IMR-90 (cell line): ENCODE measurements around the gene MYOF. TPM values are rescaled to one million over a fixed set of nuclear protein-coding genes. Genes with fewer than 3 reads are reported as not detected.

Experiments used
- ATAC-seq: fragments of 200-7000 bp; cut with Tn5 transposase; 2 replicates; pipeline ENCODE4 v1.9.1; 2020; ENCODE audit warnings: low read depth, mild to moderate bottlenecking, moderate library complexity
- BruUV-seq: library from RNA; stranded (reverse); fragments of 400-500 nt; replicated peaks from 2 replicates; lab custom pipeline; 2021; lab: Mats Ljungman, UMichigan
- CTCF ChIA-PET: fragments of 300-600 bp; formaldehyde crosslinking; extraction: SDS; loops from one replicate; lab custom pipeline; 2021; ENCODE audit warnings: antibody characterized with exemption; lab: Yijun Ruan, JAX
- POLR2A ChIA-PET: fragments of 300-600 bp; sonication (Branson Sonifier 250); formaldehyde crosslinking; loops from one replicate; lab custom pipeline; 2022; ENCODE audit warnings: antibody characterized with exemption; ENCODE audit not compliant: unreplicated experiment; lab: Charles Lee
- DNase-seq: peaks from one replicate; pipeline ENCODE4 v3.0.0; 2013
- H2AFZ ChIP-seq: replicated peaks from 2 replicates; pipeline ENCODE3; 2013; ENCODE audit warnings: low read length, mild to moderate bottlenecking; ENCODE audit not compliant: poor library complexity
- H2AK5ac ChIP-seq: 2 replicates; pipeline ENCODE4 v1.6.1; 2013; ENCODE audit warnings: low read depth, low read length, inconsistent platforms
- H2AK9ac ChIP-seq: replicated peaks from 2 replicates; pipeline ENCODE3; 2013; ENCODE audit warnings: mild to moderate bottlenecking, low read depth, low read length, moderate library complexity; ENCODE audit not compliant: poor library complexity
- H2BK120ac ChIP-seq: 2 replicates; pipeline ENCODE4 v1.6.1; 2013; ENCODE audit warnings: low read depth, low read length, inconsistent platforms
- H2BK15ac ChIP-seq: 3 replicates; pipeline ENCODE4 v1.6.1; 2013; ENCODE audit warnings: low read depth, low read length, inconsistent platforms
- H2BK20ac ChIP-seq: 2 replicates; pipeline ENCODE4 v1.6.1; 2013; ENCODE audit warnings: low read depth, mild to moderate bottlenecking, inconsistent platforms, low read length, moderate library complexity
- H2BK5ac ChIP-seq: 2 replicates; pipeline ENCODE4 v1.6.1; 2013; ENCODE audit warnings: mild to moderate bottlenecking, low read depth, low read length, inconsistent platforms; ENCODE audit not compliant: poor library complexity, severe bottlenecking
- H3K14ac ChIP-seq: replicated peaks from 2 replicates; pipeline ENCODE4 v1.6.1; 2013; ENCODE audit warnings: low read depth, low read length, inconsistent platforms
- H3K18ac ChIP-seq: 2 replicates; pipeline ENCODE4 v1.6.1; 2013; ENCODE audit warnings: low read depth, low read length, control low read depth
- H3K23ac ChIP-seq: 2 replicates; pipeline ENCODE4 v1.6.1; 2013; ENCODE audit warnings: low read depth, low read length, inconsistent platforms
- H3K27ac ChIP-seq: 2 replicates; pipeline ENCODE4 v1.5.1; 2013; ENCODE audit warnings: mild to moderate bottlenecking, control low read depth, low read length; ENCODE audit not compliant: insufficient read depth
- H3K27me3 ChIP-seq: 2 replicates; pipeline ENCODE4 v1.6.1; 2013; ENCODE audit warnings: low read length; ENCODE audit not compliant: control insufficient read depth, insufficient read depth
- H3K36me3 ChIP-seq: 2 replicates; pipeline ENCODE4 v1.6.1; 2013; ENCODE audit warnings: low read length, mixed read lengths; ENCODE audit not compliant: control insufficient read depth, insufficient read depth
- H3K4ac ChIP-seq: 2 replicates; pipeline ENCODE4 v1.6.1; 2013; ENCODE audit warnings: low read depth, low read length, inconsistent platforms
- H3K4me1 ChIP-seq: 2 replicates; pipeline ENCODE4 v1.6.1; 2013; ENCODE audit warnings: low read length, mixed read lengths; ENCODE audit not compliant: control insufficient read depth, insufficient read depth
- H3K4me2 ChIP-seq: 2 replicates; pipeline ENCODE4 v1.6.1; 2013; ENCODE audit warnings: low read depth, mild to moderate bottlenecking, control low read depth, low read length, moderate library complexity
- H3K4me3 ChIP-seq: 2 replicates; pipeline ENCODE4 v1.5.1; 2013; ENCODE audit warnings: low read depth, mild to moderate bottlenecking, control low read depth, low read length, moderate library complexity; ENCODE audit not compliant: insufficient read depth
- H3K56ac ChIP-seq: 2 replicates; pipeline ENCODE4 v1.6.1; 2013; ENCODE audit warnings: low read length, inconsistent platforms; ENCODE audit not compliant: insufficient read depth; ENCODE audit errors: extremely low read depth
- H3K79me1 ChIP-seq, 2 experiments: 2 replicates each; pipeline ENCODE4 v1.6.1; 2013; ENCODE audit warnings: low read length in 2 of 2, inconsistent platforms in 1 of 2, low read depth in 1 of 2
- H3K9ac ChIP-seq: 2 replicates; pipeline ENCODE4 v1.6.1; 2013; ENCODE audit warnings: low read depth, low read length, control low read depth
- H3K9me1 ChIP-seq: 2 replicates; pipeline ENCODE4 v1.6.1; 2013; ENCODE audit warnings: low read length, inconsistent platforms; ENCODE audit not compliant: insufficient read depth
- H3K9me3 ChIP-seq: 2 replicates; pipeline ENCODE4 v1.6.1; 2013; ENCODE audit warnings: low read length; ENCODE audit not compliant: control insufficient read depth, insufficient read depth
- H4K20me1 ChIP-seq: 2 replicates; pipeline ENCODE4 v1.6.1; 2013; ENCODE audit warnings: low read length, inconsistent platforms; ENCODE audit not compliant: insufficient read depth
- H4K5ac ChIP-seq: 2 replicates; pipeline ENCODE4 v1.6.1; 2013; ENCODE audit warnings: mild to moderate bottlenecking, low read depth, low read length, control low read depth
- H4K8ac ChIP-seq, 2 experiments: 2 replicates each; pipeline ENCODE4 v1.6.1; 2013; ENCODE audit warnings: low read depth in 2 of 2, low read length in 2 of 2, control low read depth in 1 of 2, inconsistent platforms in 1 of 2
- H4K91ac ChIP-seq: 2 replicates; pipeline ENCODE4 v1.6.1; 2013; ENCODE audit warnings: low read depth, low read length, inconsistent platforms; ENCODE audit not compliant: insufficient read depth
- SMC3 ChIP-seq: fragments of 150-350 bp; IDR thresholded peaks from 2 replicates; pipeline ENCODE4 v1.6.1; 2016; ENCODE audit warnings: low read depth, mild to moderate bottlenecking, antibody characterized with exemption, low read length, moderate library complexity
- WGBS, 2 experiments: methylation state at CpG; one replicate each; pipeline versions ENCODE4 v1.1.5 to v1.1.7; 2013; ENCODE audit warnings: missing lambda C conversion rate in 2 of 2; ENCODE audit not compliant: insufficient read length in 1 of 2; ENCODE audit errors: extremely low coverage in 2 of 2; 5-methylcytosine and 5-hydroxymethylcytosine counted together
- dilution Hi-C: fragments of 300-500 bp; cut with HindIII; formaldehyde crosslinking; loops from one replicate; pipeline ENCODE4 v1.14.3; 2018; ENCODE audit warnings: low sequenced_read_pairs; ENCODE audit not compliant: unreplicated experiment
- in situ Hi-C: fragments of 300-500 bp; cut with MboI; formaldehyde crosslinking; loops from 3 replicates; pipeline ENCODE4 v1.14.3; 2019; ENCODE audit warnings: low sequenced_read_pairs, inconsistent platforms, mixed read lengths
- intact Hi-C: fragments of 100-400 bp; cut with micrococcal nuclease; formaldehyde crosslinking; loops from 2 replicates; pipeline ENCODE4 v1.10.0; 2022
- polyA plus RNA-seq, 3 experiments: library from polyadenylated mRNA; depleted of rRNA; stranded (reverse); fragments of >200 nt; gene quantifications; 2 replicates each; pipeline ENCODE4 v1.2.3, GENCODE V29; 2012; ENCODE audit warnings: low replicate concordance in 1 of 3
- total RNA-seq: library from RNA; depleted of rRNA; stranded (reverse); fragments of >200 nt; gene quantifications from 2 replicates; pipeline ENCODE4 v1.2.3, GENCODE V29; 2012
- TF ChIP-seq, protein P1 (sequence below): fragments of 150-350 bp; IDR thresholded peaks from 2 replicates; pipeline ENCODE4 v1.6.1; 2016; ENCODE audit warnings: low read depth, mild to moderate bottlenecking, low read length, moderate library complexity, borderline replicate concordance

MYOF gene
- total and polyA plus RNA-seq, 2 of the 4 experiments (the other 2 are of a cell fraction): 221 to 281 TPM

DNA sequence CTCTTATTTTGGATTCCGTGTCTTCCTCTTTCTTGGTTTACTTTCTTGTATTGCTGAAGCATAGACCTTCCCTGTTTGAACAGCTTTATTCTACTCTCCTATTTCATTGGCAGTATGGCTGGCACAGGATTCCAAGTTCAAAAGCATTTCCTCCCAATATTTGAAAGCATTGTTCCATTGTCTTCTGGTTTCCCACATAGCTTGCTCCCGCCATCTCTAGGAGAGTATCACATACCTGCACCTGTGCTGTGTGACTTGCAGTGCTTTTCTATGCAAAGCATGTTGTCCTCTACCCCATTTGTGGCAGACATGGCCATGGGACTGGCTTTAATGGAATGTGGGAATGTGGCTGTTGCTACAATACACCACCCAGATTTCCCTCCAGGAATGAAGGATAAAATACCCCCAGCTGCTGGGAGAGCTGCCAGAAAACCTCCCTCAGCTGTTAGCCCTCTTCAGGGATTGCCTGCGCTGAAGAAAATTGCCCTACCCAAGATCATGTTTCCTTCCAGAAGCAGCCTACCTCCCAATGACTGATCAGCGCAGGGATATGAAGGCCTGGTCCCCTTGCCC, 6.9 kb upstream of the MYOF start:
- ChIA-PET CTCF (interaction anchor here (1.0 to 2.5 kb wide), 3 partner anchors 112 to 190 kb away, joined by 3 to 9 read pairs (median 3); no protein-coding TSS in a partner anchor), POLR2A (no interaction called here)
- Histone ChIP-seq H2BK5ac (no peak overlapping the region), H3K4me2 (no peak overlapping the region), H3K4me3 (no peak overlapping the region), H2BK20ac (no peak overlapping the region), H3K4ac (no peak overlapping the region), H4K91ac (no peak overlapping the region), H3K79me1 (no peaks in the 10 kb centered on the region), H4K5ac (no peak overlapping the region), H3K56ac (no peak overlapping the region), H3K9me1 (no peaks in the 10 kb centered on the region), H3K14ac (no peak overlapping the region), H2BK120ac (peak overlapping the region; percentile 36; the same call in 1 of the 2 replicates), H3K9ac (no peak overlapping the region), H4K20me1 (no peaks in the 10 kb centered on the region), H3K23ac (no peak overlapping the region), H2AFZ (peak overlapping the region; percentile 40), H2AK5ac (no peak overlapping the region), H3K27me3 (no peaks in the 10 kb centered on the region; the same call in 1 of the 2 replicates), H2AK9ac (no peak overlapping the region), H3K36me3 (no peaks in the 10 kb centered on the region), H3K4me1 (no peaks in the 10 kb centered on the region), H4K8ac (no peak overlapping the region), H3K9me3 (no peaks in the 10 kb centered on the region), H2BK15ac (no peak overlapping the region), H3K18ac (no peak overlapping the region), H3K27ac (no peak overlapping the region)
- DNase-seq (peak; percentile 37), ATAC-seq (peak; percentile 66)
- in situ Hi-C loops: no loop called here
- dilution Hi-C loops: no loop called here
- intact Hi-C loops: no loop called here
- BruUV-seq: no TSS peak
- WGBS, 2 experiments: 100% methylated on average over 1 of the region's 4 CpGs; no CpG with 5 or more reads in 1 of the 2 experiments
- TF ChIP-seq, protein P1, sequence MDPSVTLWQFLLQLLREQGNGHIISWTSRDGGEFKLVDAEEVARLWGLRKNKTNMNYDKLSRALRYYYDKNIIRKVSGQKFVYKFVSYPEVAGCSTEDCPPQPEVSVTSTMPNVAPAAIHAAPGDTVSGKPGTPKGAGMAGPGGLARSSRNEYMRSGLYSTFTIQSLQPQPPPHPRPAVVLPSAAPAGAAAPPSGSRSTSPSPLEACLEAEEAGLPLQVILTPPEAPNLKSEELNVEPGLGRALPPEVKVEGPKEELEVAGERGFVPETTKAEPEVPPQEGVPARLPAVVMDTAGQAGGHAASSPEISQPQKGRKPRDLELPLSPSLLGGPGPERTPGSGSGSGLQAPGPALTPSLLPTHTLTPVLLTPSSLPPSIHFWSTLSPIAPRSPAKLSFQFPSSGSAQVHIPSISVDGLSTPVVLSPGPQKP: no peak
- no peak for TF ChIP-seq SMC3
